HG03571 (cell line): ENCODE data around the gene FIGLA.
"Not testable (repeated sequence)": the region's sequence is repeated elsewhere in the genome, so short reads cannot be mapped to it uniquely, and the experiment has no call there.

ENCODE experiments used
- ATAC-seq: cut with Tn5 transposase; IDR thresholded peaks from one replicate; pipeline ENCODE4 v1.9.1; 2021; ENCODE audit not compliant: unreplicated experiment

FIGLA gene

GRCh38 chr2:70808983-70809958 is 18.8 kb upstream of the FIGLA start:
- ATAC-seq = no peak

- no peak for ATAC-seq
Observed at GRCh38 chr2:70807828-70808118, 17.3 kb upstream of the FIGLA start.

DNA sequence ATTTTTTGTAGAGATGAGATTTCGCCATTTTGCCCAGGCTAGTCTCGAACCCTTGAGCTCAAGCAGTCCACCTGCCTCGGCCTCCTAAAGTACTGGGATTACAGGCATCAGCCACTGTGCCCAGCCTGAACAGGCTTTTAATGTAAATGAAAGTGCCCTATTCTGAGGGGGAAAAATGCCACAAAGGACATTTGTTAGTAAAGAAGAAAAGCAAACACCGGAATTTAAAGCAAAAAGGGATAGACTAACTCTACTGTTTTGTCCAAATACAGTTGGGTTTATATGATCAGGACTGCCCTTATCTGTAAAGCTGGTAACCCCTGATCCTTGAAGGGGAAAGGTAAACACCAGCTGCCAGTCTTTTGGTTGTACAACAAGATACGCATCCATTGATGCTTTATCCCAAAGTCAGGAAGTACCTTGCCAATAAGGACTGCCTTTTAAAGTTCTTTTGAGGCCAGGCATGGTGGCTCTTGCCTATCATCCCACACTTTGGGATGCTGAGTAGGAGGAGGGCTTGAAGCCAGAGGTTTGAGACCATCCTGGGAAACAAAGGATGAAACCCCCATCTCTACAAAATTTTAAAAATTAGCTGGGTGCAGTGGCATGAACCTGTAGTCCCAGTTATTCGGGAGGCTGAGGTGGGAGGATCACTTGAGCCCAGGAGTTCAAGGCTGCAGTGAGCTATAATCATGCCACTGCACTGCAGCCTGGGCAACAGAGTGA is 16.8 kb upstream of the FIGLA start:
- no peak for ATAC-seq

DNA sequence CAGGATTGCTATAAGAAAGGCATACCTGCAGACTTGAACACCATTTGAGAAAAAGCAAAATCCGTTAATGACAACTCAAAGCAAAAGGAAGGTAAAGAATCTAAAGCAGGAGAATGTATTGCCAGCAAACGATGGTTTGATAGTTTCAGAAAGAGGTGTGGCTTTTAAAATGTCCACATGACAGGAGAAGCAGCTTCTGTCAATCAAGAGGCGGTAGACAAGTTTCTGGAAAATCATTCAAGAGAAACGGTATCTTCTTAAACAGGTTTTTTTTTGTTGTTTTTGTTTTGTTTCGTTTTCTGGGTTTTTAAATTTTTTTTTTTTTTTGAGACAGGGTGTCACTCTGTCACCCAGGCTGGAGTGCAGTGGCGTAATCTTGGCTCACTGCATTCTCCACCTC is 16.2 kb upstream of the FIGLA start:
- ATAC-seq = no peak

GRCh38 chr2:70806013-70806412 is 15.6 kb upstream of the FIGLA start:
- ATAC-seq = no peak

- no peak for ATAC-seq
Observed at GRCh38 chr2:70801607-70802263, 11.3 kb upstream of the FIGLA start.

DNA sequence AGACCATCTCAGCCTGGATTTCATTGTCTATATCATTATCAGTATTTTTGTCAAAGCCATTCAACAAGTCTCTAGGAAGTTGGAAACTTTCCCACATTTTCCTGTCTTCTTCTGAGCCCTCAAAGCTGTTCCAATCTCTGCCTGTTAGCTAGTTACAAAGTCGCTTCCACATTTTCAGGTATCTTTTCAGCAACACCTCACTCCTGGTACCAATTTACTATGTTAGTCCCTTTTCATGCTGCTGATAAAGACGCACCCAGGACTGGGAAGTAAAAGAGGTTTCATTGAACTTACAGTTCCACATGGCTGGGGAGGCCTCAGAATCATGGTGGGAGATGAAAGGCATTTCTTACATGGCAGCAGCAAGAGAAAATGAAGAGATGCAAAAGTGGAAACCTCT is 9.3 kb upstream of the FIGLA start:
- ATAC-seq = no peak

DNA sequence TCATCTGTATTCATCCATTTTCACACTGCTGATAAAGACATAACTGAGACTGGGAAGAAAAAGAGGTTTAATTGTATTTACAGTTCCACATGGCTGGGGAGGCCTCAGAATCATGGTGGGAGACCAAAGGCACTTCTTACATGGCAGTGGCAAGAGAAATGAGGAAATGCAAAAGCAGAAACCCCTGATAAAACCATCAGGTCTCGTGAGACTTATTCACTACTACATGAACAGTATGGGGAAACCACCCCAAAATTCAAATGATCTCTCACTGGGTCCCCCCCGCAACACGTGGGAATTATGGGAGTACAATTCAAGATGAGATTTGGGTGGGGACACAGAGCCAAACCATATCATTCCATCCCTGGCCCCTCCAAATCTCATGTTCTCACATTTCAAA is 7.6 kb upstream of the FIGLA start:
- not testable (repeated sequence) for ATAC-seq

DNA sequence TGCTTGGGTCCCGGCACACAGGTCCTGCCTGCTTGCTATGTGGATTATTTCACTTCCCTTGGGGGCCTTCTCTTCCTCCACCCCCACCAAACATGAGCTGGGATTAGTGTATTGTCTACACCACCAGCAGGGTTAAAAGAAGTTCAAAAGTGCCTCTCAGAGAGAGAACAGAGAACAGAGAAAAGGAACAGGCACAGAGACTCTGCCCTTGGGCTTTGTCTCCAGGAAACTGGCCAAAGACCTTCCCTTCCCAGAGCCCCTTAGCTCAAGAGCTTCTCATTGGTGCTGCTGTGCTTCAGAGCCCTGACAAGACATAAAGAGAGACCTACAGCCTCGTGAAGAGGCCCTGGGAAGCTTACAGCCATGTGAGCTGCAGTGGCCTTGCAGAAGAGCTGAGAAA is 7.1 kb upstream of the FIGLA start:
- no peak for ATAC-seq

GRCh38 chr2:70796262-70796661 is 5.8 kb upstream of the FIGLA start:
- ATAC-seq = no peak

- no peak for ATAC-seq
Observed at GRCh38 chr2:70795164-70795995, 4.9 kb upstream of the FIGLA start.

- no peak for ATAC-seq
Observed at GRCh38 chr2:70793450-70793849, 3.0 kb upstream of the FIGLA start.

DNA sequence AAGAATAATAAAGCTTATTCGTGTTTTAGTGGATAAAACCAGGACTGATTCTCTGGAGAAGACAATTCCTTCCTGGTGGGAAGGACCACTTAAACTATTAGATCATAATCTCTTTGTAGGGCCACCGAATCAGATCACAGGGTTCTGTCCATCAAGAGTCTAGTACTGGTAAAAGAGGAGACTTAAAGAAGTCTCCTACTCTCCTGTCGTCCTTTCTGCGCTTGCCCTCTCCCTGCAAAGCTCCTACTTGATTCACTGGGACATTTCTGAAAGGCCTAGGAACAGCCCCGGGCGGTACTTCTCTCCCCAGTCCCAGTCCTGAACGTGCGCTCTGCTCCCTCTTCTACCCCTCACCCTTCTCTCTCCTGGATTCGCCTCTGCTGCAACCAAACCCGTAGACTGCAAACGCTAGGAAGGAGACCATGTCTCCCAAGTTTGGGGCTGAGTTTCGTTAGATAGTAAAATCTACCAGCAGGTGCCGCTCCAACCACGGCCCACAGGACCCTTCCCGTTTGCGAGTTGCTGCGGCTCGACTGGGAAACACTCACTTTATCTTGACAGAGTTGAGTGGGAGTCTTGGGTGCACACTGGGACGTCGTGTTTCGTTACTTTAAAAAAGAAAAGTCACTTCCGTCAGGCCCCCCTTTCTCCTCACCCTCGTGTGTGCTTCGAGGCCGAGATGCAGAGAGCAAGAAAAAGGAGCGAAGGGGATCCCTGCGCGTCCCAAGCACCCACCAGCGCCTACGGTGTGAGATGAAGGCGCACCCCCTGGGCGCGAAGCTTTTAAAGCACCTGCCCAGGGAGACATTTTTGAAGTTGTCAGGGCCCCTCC is 923 bp downstream of the FIGLA start:
- ATAC-seq = no peak

DNA sequence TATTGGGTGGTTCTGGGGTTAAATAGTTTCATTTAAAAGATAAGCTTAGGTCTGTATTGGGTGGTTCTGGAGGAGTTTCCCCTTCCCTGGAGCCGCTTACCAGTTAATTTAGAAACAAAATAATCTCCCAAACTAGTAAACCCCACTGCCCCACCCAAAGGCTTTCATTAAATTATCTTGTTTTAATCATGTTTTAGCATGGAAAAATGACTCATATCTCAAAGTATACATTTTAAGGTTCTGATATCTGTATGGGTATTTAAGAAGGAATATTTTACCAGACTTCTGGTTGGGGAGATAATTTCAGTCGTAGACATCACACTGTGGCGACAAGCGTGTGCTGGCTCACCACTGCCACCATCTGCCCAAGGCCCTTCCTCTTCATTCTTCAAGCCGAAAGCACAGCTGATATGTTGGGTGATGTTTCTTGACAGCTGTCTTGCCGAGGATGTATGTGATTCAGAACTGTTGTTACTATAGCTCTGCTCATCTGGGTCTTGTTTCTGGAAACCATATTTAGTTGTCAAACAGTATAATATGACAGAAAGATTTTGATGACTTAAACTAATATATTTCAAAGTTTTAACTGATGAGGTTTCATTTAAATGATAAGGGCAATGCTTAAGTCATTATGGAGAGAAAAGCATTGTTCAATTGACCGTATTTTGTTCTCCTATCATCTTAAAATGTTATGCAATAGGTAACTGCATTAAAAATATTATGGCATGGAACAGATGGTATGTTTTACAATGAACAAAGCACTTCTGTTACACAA is 5.1 kb downstream of the FIGLA start:
- no peak for ATAC-seq

DNA sequence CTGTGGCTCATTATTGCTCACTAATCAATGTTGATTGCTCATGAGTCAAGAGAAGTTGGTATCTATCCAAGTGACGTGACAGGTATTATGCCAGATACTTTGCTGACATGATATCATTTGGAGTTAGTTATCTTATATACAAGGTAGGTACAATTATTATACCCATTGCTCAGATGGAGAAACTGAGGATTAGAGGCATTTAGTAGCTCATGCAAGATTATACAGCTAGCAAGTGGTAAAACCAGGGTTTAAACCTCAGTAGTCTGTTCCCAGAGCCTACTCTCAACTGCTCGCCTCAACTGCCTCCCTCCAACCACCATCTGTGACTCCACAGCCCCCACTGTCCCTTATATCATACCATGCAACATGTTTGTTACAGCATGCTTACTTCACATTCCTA is 6.1 kb downstream of the FIGLA start:
- ATAC-seq = no peak

DNA sequence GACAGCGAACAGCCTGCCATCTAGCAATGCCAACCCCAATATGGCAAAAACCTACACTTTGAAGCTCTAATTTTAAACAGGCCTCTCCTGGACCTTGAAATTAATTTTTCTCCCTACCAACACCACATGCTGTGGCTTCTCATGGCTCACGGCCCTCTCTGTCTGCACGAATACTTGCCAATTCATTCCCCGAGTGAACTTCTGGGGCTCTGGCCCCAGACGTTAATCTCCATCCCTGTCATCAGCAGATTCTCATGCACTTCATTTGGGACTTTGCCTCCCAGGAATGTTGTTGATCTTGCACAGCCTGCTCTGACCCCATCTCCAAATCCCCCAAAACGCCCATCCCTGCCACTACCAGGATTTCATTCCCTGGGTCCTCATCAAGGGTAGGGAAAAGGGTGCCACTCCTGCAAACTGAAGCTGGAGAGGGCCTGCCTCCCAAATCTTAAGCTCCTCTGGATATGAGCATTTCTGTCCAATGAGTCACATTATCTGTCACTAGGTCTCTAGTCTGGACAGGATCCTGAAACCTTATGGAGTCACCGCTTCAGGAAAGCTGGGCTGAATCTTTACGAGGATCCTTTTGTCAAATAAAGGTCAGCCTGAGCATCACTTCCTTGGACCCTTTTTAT is 10.4 kb downstream of the FIGLA start:
- ATAC-seq = no peak

GRCh38 chr2:70779491-70779890 is 11.0 kb downstream of the FIGLA start:
- ATAC-seq = no peak

GRCh38 chr2:70778676-70779075 is 11.8 kb downstream of the FIGLA start:
- ATAC-seq = no peak

DNA sequence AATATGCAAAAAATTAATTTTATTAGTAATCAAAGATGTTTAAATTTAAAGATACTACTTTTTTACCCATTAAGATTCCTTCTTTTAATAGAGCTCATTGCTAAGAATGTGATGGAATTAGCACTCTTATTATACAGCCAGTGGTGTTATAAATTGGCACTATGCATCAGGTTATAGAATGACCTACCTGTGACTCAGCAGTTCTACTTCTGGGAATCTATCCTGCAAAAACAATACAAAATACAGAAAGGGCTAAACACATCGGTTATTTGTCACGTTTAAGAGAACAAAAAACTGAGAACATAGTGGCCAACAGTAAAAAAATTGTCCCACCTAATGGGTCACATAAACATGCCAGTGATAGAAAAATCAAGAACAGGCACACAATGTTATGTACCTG is 13.0 kb downstream of the FIGLA start:
- no peak for ATAC-seq
